Hematopoietic multipotent progenitor cell treated with erythropoietin and hydrocortisone succinate and interleukin-3 and kit ligand, for 15 days (in vitro differentiated cells): Measurements from ENCODE around the gene FXYD1.

ENCODE experiments used
- DNase-seq: peaks from one replicate; pipeline ENCODE4 v3.0.0-alpha.2; 2015; ENCODE audit warnings: low spot score

The FXYD1 gene

GRCh38 chr19:35107545-35107944, 31.1 kb upstream of the FXYD1 start:
- no peak for DNase-seq

- no peak for DNase-seq
Measured at GRCh38 chr19:35108730-35109129, 29.9 kb upstream of the FXYD1 start.

- DNase-seq, result no peak
Measured at GRCh38 chr19:35109395-35110112, 29.1 kb upstream of the FXYD1 start.

GRCh38 chr19:35110974-35111373, 27.6 kb upstream of the FXYD1 start:
- DNase-seq, result no peak

- no peak for DNase-seq
Measured at GRCh38 chr19:35112995-35113688, 25.5 kb upstream of the FXYD1 start.

GRCh38 chr19:35114353-35115176, 24.1 kb upstream of the FXYD1 start:
- peak; percentile 66 for DNase-seq

- no peak for DNase-seq
Measured at GRCh38 chr19:35115177-35115951, 23.3 kb upstream of the FXYD1 start, which contains the start of gene FXYD3. Gene FXYD3, plus strand, starts transcription at chr19:35115823. Its CDS starts 3,554 bp downstream, at chr19:35119377.

GRCh38 chr19:35116072-35116801, 22.4 kb upstream of the FXYD1 start:
- no peak for DNase-seq

GRCh38 chr19:35117116-35117515, 21.5 kb upstream of the FXYD1 start:
- DNase-seq, result no peak

- no peak for DNase-seq
Measured at GRCh38 chr19:35117799-35118198, 20.8 kb upstream of the FXYD1 start.

GRCh38 chr19:35118268-35119020, 20.2 kb upstream of the FXYD1 start:
- DNase-seq, result peak; percentile 33

GRCh38 chr19:35119091-35119490, 19.5 kb upstream of the FXYD1 start:
- peak; percentile 55 for DNase-seq

- no peak for DNase-seq
Measured at GRCh38 chr19:35119578-35120155, 19.0 kb upstream of the FXYD1 start.

- DNase-seq, result no peak
Measured at GRCh38 chr19:35120492-35120891, 18.1 kb upstream of the FXYD1 start.

- no peak for DNase-seq
Measured at GRCh38 chr19:35120898-35121297, 17.7 kb upstream of the FXYD1 start.

GRCh38 chr19:35122687-35123551, 15.7 kb upstream of the FXYD1 start:
- no peak for DNase-seq

- DNase-seq, result peak; percentile 20
Measured at GRCh38 chr19:35123573-35123972, 15.1 kb upstream of the FXYD1 start.

GRCh38 chr19:35124098-35125060, 14.2 kb upstream of the FXYD1 start:
- peak; percentile 95 for DNase-seq
